Ovary (tissue), 9 donors: ENCODE measurements around the gene C1orf159. TPM values are rescaled to one million over a fixed set of nuclear protein-coding genes. Genes with fewer than 3 reads are reported as not detected.

Experiments used
- DNase-seq, 5 donors: peaks; one replicate each; pipeline ENCODE4 v3.0.0-alpha.2; 2019 to 2020
- H3K27ac ChIP-seq, 2 donors: fragments of 200-600 bp; one replicate each; pipeline versions ENCODE4 v1.5.1 to v1.8.0; 2019 to 2022
- H3K27me3 ChIP-seq: fragments of 200-600 bp; one replicate; pipeline ENCODE4 v1.8.0; 2022
- H3K36me3 ChIP-seq: fragments of 200-600 bp; sonication (generic); one replicate; pipeline ENCODE4 v1.5.1; 2019
- H3K4me1 ChIP-seq: one replicate; pipeline ENCODE4 v1.8.1; 2013; ENCODE audit warnings: mild to moderate bottlenecking, moderate library complexity; ENCODE audit not compliant: insufficient read depth
- H3K4me3 ChIP-seq: fragments of 200-600 bp; sonication (generic); one replicate; pipeline ENCODE4 v1.5.1; 2017
- H3K9me3 ChIP-seq, 2 donors: fragments of 200-600 bp in 1 of 2; sonication (generic) in 1 of 2; one replicate each; pipeline versions ENCODE4 v1.5.1 to v1.8.1; 2013 to 2019; ENCODE audit warnings: mild to moderate bottlenecking in 1 of 2, moderate library complexity in 1 of 2
- EP300 ChIP-seq: sonication (generic); formaldehyde crosslinking; IDR thresholded peaks from one replicate; pipeline ENCODE4 v1.6.1; 2017; ENCODE audit warnings: antibody characterized with exemption
- POLR2A ChIP-seq: fragments of 450-650 bp; IDR thresholded peaks from one replicate; pipeline ENCODE4 v1.6.1; 2017; ENCODE audit warnings: antibody characterized with exemption, mild to moderate bottlenecking, moderate library complexity
- WGBS, 3 donors: extraction: QIAGEN DNeasy Blood & Tissue Kit in 1 of 3; methylation state at CpG; one replicate each; pipeline versions ENCODE4 v1.1.5 to v1.1.7; 2013 to 2017; 5-methylcytosine and 5-hydroxymethylcytosine counted together
- intact Hi-C, 4 donors: fragments of 100-400 bp; cut with DNase I; formaldehyde crosslinking; loops; one replicate each; pipeline versions ENCODE4 v1.11.0 to v1.15.1; 2022 to 2023
- polyA plus RNA-seq, 2 donors: library from polyadenylated mRNA; stranded (reverse); fragments of 200-250 nt in 1 of 2; fragments of 350-450 nt in 1 of 2; fragmentation: Illumina TruSeq in 1 of 2; extraction: RNeasy Lipid Tissue Mini Kit (QIAGEN cat#74804) in 1 of 2; gene quantifications; one replicate each; pipeline ENCODE4 v1.2.3, GENCODE V29; 2013 to 2014
- total RNA-seq, 7 donors: library from RNA; depleted of rRNA in 2 of 7; stranded (reverse); fragments of >200 nt in 2 of 7; fragmentation: NEBNext Ultra II Directional in 3 of 7; extraction: Animal tissue kit (Norgen Biotek cat#: 25700) in 3 of 7; gene quantifications; one replicate each; pipeline versions ENCODE4 v1.1.0 to v1.2.4, GENCODE V29; 2016 to 2023
- TF ChIP-seq, protein P1 (sequence below), 3 donors: fragments of 450-650 bp in 2 of 3; fragments of 200-600 bp in 1 of 3; IDR thresholded peaks; one replicate each; pipeline versions ENCODE4 v1.5.1 to v1.8.0; 2016 to 2022; ENCODE audit warnings: antibody characterized with exemption in 3 of 3, mild to moderate bottlenecking in 1 of 3
- donor health status: DM: no; HTN: no; CAD: no; lungs with moderate emphysema.
- donor health status: DM: no; HTN: no; CAD: no.
- donor health status: Bipolar disorder and iron deficiency.
- donor health status: DM: yes; HTN: yes; CAD: no.
- donor health status: DM: no; HTN: no; CAD: no.
- donor health status: DM: yes; HTN: yes; CAD: no.

C1orf159 gene
- total and polyA plus RNA-seq, 9 donors = 0.28 to 22.1 (median 9.4) TPM

DNA sequence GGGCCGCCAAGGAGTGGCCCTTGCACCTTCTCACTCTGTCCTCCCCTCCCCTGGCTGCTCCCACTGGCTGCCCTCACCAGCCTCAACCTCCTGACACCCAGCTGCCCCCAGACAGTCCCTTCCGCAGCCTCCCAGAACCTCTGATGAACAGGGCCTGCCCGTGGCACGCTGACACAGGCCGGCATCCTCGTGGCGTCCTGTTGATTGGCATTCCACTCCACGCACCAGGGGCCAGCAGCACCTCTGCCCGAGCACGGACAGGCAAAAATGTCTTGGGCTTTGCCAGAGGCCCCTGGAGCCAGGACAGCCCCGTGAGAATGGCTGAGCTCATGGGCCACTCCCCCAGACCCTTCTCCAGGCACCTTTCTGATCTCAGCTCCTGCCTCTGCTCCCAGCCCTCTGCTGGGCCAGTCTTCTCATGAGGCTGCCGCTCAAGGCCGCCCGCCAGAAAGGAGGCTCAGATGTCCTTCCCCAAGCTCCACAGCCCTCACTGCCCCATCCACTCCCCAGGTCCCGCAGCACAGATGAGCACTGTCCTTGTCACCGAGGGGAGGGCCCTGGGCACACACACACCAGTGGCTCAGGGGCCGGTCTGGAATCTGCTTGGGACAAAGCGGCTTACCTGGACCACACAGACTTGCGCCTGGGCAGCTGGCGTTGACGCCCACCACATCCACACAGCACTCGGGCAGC is 26.0 kb downstream of the C1orf159 start:
- H3K9me3 ChIP-seq = no peaks in the 10 kb centered on the region
- TF ChIP-seq POLR2A (no peak), EP300 (no peak)
- TF ChIP-seq, protein P1, sequence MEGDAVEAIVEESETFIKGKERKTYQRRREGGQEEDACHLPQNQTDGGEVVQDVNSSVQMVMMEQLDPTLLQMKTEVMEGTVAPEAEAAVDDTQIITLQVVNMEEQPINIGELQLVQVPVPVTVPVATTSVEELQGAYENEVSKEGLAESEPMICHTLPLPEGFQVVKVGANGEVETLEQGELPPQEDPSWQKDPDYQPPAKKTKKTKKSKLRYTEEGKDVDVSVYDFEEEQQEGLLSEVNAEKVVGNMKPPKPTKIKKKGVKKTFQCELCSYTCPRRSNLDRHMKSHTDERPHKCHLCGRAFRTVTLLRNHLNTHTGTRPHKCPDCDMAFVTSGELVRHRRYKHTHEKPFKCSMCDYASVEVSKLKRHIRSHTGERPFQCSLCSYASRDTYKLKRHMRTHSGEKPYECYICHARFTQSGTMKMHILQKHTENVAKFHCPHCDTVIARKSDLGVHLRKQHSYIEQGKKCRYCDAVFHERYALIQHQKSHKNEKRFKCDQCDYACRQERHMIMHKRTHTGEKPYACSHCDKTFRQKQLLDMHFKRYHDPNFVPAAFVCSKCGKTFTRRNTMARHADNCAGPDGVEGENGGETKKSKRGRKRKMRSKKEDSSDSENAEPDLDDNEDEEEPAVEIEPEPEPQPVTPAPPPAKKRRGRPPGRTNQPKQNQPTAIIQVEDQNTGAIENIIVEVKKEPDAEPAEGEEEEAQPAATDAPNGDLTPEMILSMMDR (IDR thresholded peaks at IDR 0.05) = no peak
- peak in 2 of 5 donors; percentile 11 to 30 for DNase-seq
- no peaks in the 10 kb centered on the region for H3K4me1 ChIP-seq
- intact Hi-C loops = no loop called here
- no peak overlapping the region for H3K27ac ChIP-seq
- no peak overlapping the region for H3K4me3 ChIP-seq
- no peaks in the 10 kb centered on the region for H3K27me3 ChIP-seq
- 81 to 89% (median 89%) methylated on average over 21 to 22 of the region's 22 CpGs for WGBS, 3 donors
- no peaks in the 10 kb centered on the region for H3K36me3 ChIP-seq

DNA sequence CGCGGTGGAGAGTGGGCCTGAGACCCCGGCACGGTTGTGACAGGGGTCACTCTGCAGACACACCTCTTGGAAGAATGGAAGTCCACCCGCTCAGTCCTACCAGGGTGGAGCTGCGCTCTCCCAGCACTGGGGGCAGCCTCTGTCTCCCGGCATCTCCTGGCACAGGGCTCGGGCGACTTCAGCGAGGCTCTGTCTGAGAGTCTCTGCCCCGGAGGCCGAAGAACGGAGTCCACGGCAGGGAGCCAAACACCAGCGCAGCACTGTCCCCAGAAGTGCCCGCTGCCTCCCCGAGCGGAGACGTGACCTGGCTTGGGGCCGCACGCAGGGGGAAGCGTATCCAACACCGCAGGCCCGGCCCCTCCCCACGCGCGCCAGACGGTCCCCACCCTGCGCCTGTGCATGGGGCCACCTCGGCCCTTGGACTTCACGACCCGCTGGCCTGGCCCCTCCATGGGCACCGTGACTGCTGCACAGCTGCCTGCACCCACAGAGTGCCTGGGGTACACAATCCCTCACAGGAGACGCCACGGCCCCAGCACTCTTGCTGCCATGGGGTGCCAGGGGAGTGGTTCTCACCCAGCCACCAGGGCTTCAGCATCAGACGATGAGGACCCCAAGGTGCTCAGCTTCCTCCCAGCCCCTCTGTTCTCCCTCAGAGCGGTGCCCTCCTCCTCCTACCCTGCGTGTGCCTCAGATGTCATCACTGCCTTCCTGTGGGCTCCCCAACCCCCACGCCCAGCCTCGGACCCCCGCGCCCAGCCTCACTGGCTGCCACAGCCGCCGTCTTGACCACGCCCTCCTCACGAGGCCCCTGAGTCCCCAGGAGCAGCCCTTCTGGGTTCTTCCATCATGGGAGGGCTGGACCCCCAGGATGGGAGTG is 26.8 kb downstream of the C1orf159 start:
- DNase-seq = peak in 3 of 5 donors; percentile 15 to 32 (median 17)
- intact Hi-C loops = no loop called here
- TF ChIP-seq EP300 (no peak), POLR2A (no peak)
- TF ChIP-seq, protein P1 (IDR thresholded peaks at IDR 0.05) = no peak
- no peak overlapping the region for H3K27ac ChIP-seq
- 90 to 92% (median 92%) methylated on average over 38 to 46 of the region's 46 CpGs for WGBS, 3 donors
- no peaks in the 10 kb centered on the region for H3K36me3 ChIP-seq
- no peak overlapping the region for H3K4me3 ChIP-seq
- H3K27me3 ChIP-seq = no peaks in the 10 kb centered on the region
- H3K4me1 ChIP-seq = no peaks in the 10 kb centered on the region
- H3K9me3 ChIP-seq = no peaks in the 10 kb centered on the region

- peak in 2 of 5 donors; percentile 13 to 28 for DNase-seq
- WGBS, 3 donors = 78 to 82% (median 82%) methylated on average over 28 to 39 of the region's 39 CpGs
Measured at GRCh38 chr1:1088029-1088800, 27.7 kb downstream of the C1orf159 start.

More at GRCh38 chr1:1088029-1088800, 27.7 kb downstream of the C1orf159 start:
- H3K27ac ChIP-seq = no peak overlapping the region
- no peaks in the 10 kb centered on the region for H3K36me3 ChIP-seq
- TF ChIP-seq, protein P1 (IDR thresholded peaks at IDR 0.05) = no peak
- TF ChIP-seq EP300 (no peak), POLR2A (no peak)
- no peak overlapping the region for H3K4me3 ChIP-seq
- no peaks in the 10 kb centered on the region for H3K4me1 ChIP-seq
- intact Hi-C loops = no loop called here
- no peaks in the 10 kb centered on the region for H3K9me3 ChIP-seq
- H3K27me3 ChIP-seq = no peaks in the 10 kb centered on the region
